SK-N-SH (cell line): Measurements from ENCODE around the gene TLE1. TPM values are rescaled to one million over a fixed set of nuclear protein-coding genes. Genes with fewer than 3 reads are reported as not detected.

Source experiments
- CTCF ChIA-PET: fragments of 300-600, 350-600 bp; formaldehyde crosslinking; extraction: SDS; loops from one replicate; lab custom pipeline; 2021; lab: Yijun Ruan, JAX
- POLR2A ChIA-PET: fragments of 350-600 bp; sonication (Branson Sonifier 250); formaldehyde crosslinking; extraction: SDS; loops from one replicate; lab custom pipeline; 2020; ENCODE audit warnings: antibody characterized with exemption, inconsistent platforms; lab: Yijun Ruan, JAX
- DNase-seq: peaks from one replicate; pipeline ENCODE4 v3.0.0; 2012
- H2AFZ ChIP-seq: fragments of 200-600 bp; sonication (generic); 2 replicates; pipeline ENCODE4 v1.8.1; 2016; ENCODE audit warnings: antibody characterized with exemption, mild to moderate bottlenecking, low read depth
- H3F3A ChIP-seq: fragments of 200-600 bp; sonication (generic); replicated peaks from 2 replicates; pipeline ENCODE3; 2016; ENCODE audit warnings: antibody characterized with exemption, mild to moderate bottlenecking; ENCODE audit not compliant: insufficient read depth
- H3K27ac ChIP-seq, 2 experiments: fragments of 200-500 bp in 1 of 2; fragments of 200-600 bp in 1 of 2; sonication (Bioruptor generic) in 1 of 2; sonication (generic), shearing (Covaris generic) in 1 of 2; 2 replicates each; pipeline versions ENCODE4 v1.5.1 to v1.6.1; 2014 to 2016; ENCODE audit warnings: low read depth in 2 of 2, inconsistent platforms in 1 of 2, low read length in 1 of 2, mild to moderate bottlenecking in 1 of 2, mixed read lengths in 1 of 2
- H3K27me3 ChIP-seq: fragments of 200-600 bp; sonication (generic), shearing (Covaris generic); 2 replicates; pipeline ENCODE4 v1.6.1; 2016; ENCODE audit warnings: mixed run types; ENCODE audit not compliant: insufficient read depth
- H3K36me3 ChIP-seq, 2 experiments: fragments of 200-500 bp in 1 of 2; fragments of 200-600 bp in 1 of 2; sonication (Bioruptor generic) in 1 of 2; sonication (generic) in 1 of 2; replicated peaks in 1 of 2; 2 replicates each; pipeline versions ENCODE3 to v1.5.1; 2014 to 2016; ENCODE audit warnings: low read length in 1 of 2, mild to moderate bottlenecking in 1 of 2; ENCODE audit not compliant: insufficient read depth in 2 of 2, control insufficient read depth in 1 of 2
- H3K4me1 ChIP-seq, 2 experiments: fragments of 200-500 bp in 1 of 2; fragments of 200-600 bp in 1 of 2; sonication (Bioruptor generic) in 1 of 2; sonication (generic), shearing (Covaris generic) in 1 of 2; 2 replicates each; pipeline versions ENCODE4 v1.5.1 to v1.6.1; 2014 to 2016; ENCODE audit warnings: low read depth in 1 of 2, low read length in 1 of 2, mixed run types in 1 of 2; ENCODE audit not compliant: insufficient read depth in 2 of 2, control insufficient read depth in 1 of 2
- H3K4me2 ChIP-seq: fragments of 200-600 bp; sonication (generic), shearing (Covaris generic); 2 replicates; pipeline ENCODE4 v1.6.1; 2017; ENCODE audit warnings: mixed run types
- H3K4me3 ChIP-seq, 2 experiments: fragments of 200-500 bp in 1 of 2; fragments of 200-600 bp in 1 of 2; sonication (Bioruptor generic) in 1 of 2; sonication (generic), shearing (Covaris generic) in 1 of 2; 2 replicates each; pipeline versions ENCODE4 v1.5.1 to v1.8.1; 2014 to 2016; ENCODE audit warnings: low read depth in 2 of 2, inconsistent platforms in 1 of 2, low read length in 1 of 2, mild to moderate bottlenecking in 1 of 2, mixed read lengths in 1 of 2, moderate library complexity in 1 of 2
- H3K79me2 ChIP-seq: fragments of 200-600 bp; sonication (generic); 2 replicates; pipeline ENCODE4 v1.8.1; 2017; ENCODE audit warnings: mild to moderate bottlenecking; ENCODE audit not compliant: insufficient read depth
- H3K9ac ChIP-seq: fragments of 200-600 bp; sonication (generic); 2 replicates; pipeline ENCODE4 v1.6.1; 2017; ENCODE audit warnings: mixed run types
- H3K9me2 ChIP-seq: fragments of 200-600 bp; sonication (generic); 2 replicates; pipeline ENCODE4 v1.6.1; 2017; ENCODE audit warnings: mixed run types
- H3K9me3 ChIP-seq: fragments of 200-600 bp; sonication (generic); 2 replicates; pipeline ENCODE4 v1.6.1; 2017; ENCODE audit warnings: mixed run types, mild to moderate bottlenecking, moderate library complexity
- H4K20me1 ChIP-seq: fragments of 200-600 bp; sonication (generic); 2 replicates; pipeline ENCODE4 v1.6.1; 2017; ENCODE audit warnings: mild to moderate bottlenecking, mixed run types; ENCODE audit not compliant: insufficient read depth
- ELF1 ChIP-seq: IDR thresholded peaks from 2 replicates; pipeline ENCODE4 v1.4.0; 2012
- EP300 ChIP-seq, 2 experiments: IDR thresholded peaks; 2 replicates each; pipeline versions ENCODE4 v1.4.0 to v1.6.1; 2012; ENCODE audit warnings: borderline replicate concordance in 1 of 2, low read depth in 1 of 2, low read length in 1 of 2
- FOSL2 ChIP-seq: IDR thresholded peaks from 2 replicates; pipeline ENCODE4 v1.4.0; 2012; ENCODE audit warnings: low read depth, mild to moderate bottlenecking, moderate library complexity, borderline replicate concordance
- FOXM1 ChIP-seq: IDR thresholded peaks from 2 replicates; pipeline ENCODE4 v1.4.0; 2012; ENCODE audit warnings: low read depth, mild to moderate bottlenecking
- GABPA ChIP-seq: IDR thresholded peaks from 2 replicates; pipeline ENCODE4 v1.4.0; 2012; ENCODE audit warnings: low read depth, mild to moderate bottlenecking
- GATA2 ChIP-seq: sonication (generic); formaldehyde crosslinking; IDR thresholded peaks from 2 replicates; pipeline ENCODE4 v1.5.0; 2020; ENCODE audit warnings: mild to moderate bottlenecking, missing genetic modification reagents
- IRF3 ChIP-seq: fragments of 150-350 bp; IDR thresholded peaks from 2 replicates; pipeline ENCODE4 v1.6.1; 2016; ENCODE audit warnings: mild to moderate bottlenecking, low read depth, low read length
- JUND ChIP-seq: IDR thresholded peaks from 2 replicates; pipeline ENCODE4 v1.4.0; 2012
- NFIC ChIP-seq: IDR thresholded peaks from 2 replicates; pipeline ENCODE4 v1.4.0; 2012; ENCODE audit warnings: borderline replicate concordance
- POLR2AphosphoS5 ChIP-seq: IDR thresholded peaks from 2 replicates; pipeline ENCODE4 v1.6.1; 2012; ENCODE audit warnings: low read depth, low read length
- RCOR1 ChIP-seq: fragments of 150-350 bp; IDR thresholded peaks from 2 replicates; pipeline ENCODE4 v1.6.1; 2017; ENCODE audit warnings: antibody characterized with exemption, low read length
- SIN3A ChIP-seq: IDR thresholded peaks from 2 replicates; pipeline ENCODE4 v1.6.1; 2012; ENCODE audit warnings: low read depth, mild to moderate bottlenecking, low read length, moderate library complexity, borderline replicate concordance
- TEAD4 ChIP-seq: IDR thresholded peaks from 2 replicates; pipeline ENCODE4 v1.4.0; 2012; ENCODE audit warnings: mild to moderate bottlenecking, borderline replicate concordance; ENCODE audit not compliant: insufficient read depth
- USF1 ChIP-seq: IDR thresholded peaks from 2 replicates; pipeline ENCODE4 v1.4.0; 2012; ENCODE audit warnings: low read depth, borderline replicate concordance
- WGBS: methylation state at CpG from one replicate; pipeline ENCODE4 v1.1.6; 2017; ENCODE audit warnings: low lambda C conversion rate; 5-methylcytosine and 5-hydroxymethylcytosine counted together
- polyA plus RNA-seq, 3 experiments: library from polyadenylated mRNA; depleted of rRNA; stranded (reverse); fragments of >200 nt; gene quantifications; 2 replicates each; pipeline ENCODE4 v1.2.3, GENCODE V29; 2012
- TF ChIP-seq, protein P1 (sequence below): IDR thresholded peaks from 2 replicates; pipeline ENCODE4; 2012
- TF ChIP-seq, protein P2 (sequence below): IDR thresholded peaks from 2 replicates; pipeline ENCODE4 v1.6.1; 2012; ENCODE audit warnings: mild to moderate bottlenecking, low read depth, low read length, moderate library complexity

Gene TLE1
- polyA plus RNA-seq, 1 of the 3 experiments (the other 2 are of a cell fraction) = 33.0 TPM

DNA sequence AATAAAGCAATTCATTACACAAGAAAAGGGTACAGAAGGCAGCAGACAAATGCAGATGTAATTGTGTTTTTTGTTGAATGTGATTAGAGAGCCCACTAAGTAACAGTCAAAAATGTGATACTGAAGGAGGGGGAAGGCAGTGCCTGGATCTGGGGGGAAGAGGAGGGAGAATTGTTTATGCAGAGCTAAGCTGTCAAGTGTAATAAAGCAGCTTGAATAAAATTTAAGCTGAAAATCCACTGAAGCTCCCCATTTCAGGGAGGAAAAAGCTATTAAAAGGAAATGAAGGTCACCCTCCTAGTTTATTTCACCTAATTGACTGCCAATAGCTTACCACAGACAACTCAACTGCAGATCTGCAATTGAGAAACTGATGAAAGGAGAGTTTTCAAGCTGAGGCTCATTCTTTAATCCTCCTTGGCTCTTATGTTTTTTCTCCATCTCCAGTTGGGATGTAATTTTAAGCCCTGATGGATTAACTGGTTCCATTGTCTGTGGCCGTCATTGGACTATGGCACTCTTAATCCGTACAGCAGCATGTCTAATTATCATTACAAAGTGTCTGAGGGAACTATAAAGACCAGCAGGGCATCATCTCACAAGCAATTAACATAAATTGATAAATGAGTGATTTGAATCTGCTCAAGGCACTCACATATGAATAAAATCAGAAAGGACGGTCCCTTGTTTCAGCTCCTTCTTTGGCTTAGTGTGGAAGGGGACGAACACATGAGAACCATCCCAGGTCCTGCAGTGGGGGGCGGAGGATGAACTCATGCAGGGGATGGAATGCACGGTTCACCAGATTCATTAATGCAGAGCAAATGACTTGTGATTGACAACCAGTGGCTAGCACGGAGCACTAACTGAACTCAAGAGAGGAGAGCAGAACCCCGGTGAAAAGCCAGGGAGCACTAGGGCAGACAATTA lies 38.5 kb downstream of the TLE1 start:
- Histone ChIP-seq H3K79me2 (peaks cover 28% of the 10 kb centered on the region), H3K36me3 (peaks cover 14 to 16% of the 10 kb centered on the region in 2 experiments), H3K27me3 (no peaks in the 10 kb centered on the region), H2AFZ (no peak overlapping the region), H3K4me1 (no peaks in the 10 kb centered on the region; a peak in 2 of 4 replicates), H3K27ac (no peak overlapping the region), H3K9me3 (no peaks in the 10 kb centered on the region), H3F3A (peaks cover 5% of the 10 kb centered on the region), H3K9ac (no peak overlapping the region), H3K9me2 (no peaks in the 10 kb centered on the region), H3K4me2 (no peak overlapping the region), H4K20me1 (0 out of 2 replicates have a peak, but pooled peaks cover 5% of the 10 kb centered on the region), H3K4me3 (no peak overlapping the region)
- peak; percentile 34 for DNase-seq
- CTCF ChIA-PET = interaction anchor here (2.2 kb wide), 1 partner anchor 37 kb away, joined by 5 read pairs; no protein-coding TSS in a partner anchor
- POLR2A ChIA-PET = no interaction called here
- 95% methylated on average over 8 of the region's 8 CpGs for WGBS
- TF ChIP-seq EP300 (IDR thresholded peaks at IDR 0.05; ENCODE audit: borderline replicate concordance in 1 of 2, low read depth in 1 of 2, low read length in 1 of 2) = no peak
- no peak for TF ChIP-seq FOXM1
- peak; percentile 47; the same call in 1 of the 2 replicates for TF ChIP-seq GATA2
- TF ChIP-seq IRF3 = no peak

GRCh38 chr9:81649475-81650240 lies 39.7 kb downstream of the TLE1 start:
- TF ChIP-seq RCOR1 = no peak
- TF ChIP-seq POLR2AphosphoS5 = no peak
- TF ChIP-seq, protein P1, sequence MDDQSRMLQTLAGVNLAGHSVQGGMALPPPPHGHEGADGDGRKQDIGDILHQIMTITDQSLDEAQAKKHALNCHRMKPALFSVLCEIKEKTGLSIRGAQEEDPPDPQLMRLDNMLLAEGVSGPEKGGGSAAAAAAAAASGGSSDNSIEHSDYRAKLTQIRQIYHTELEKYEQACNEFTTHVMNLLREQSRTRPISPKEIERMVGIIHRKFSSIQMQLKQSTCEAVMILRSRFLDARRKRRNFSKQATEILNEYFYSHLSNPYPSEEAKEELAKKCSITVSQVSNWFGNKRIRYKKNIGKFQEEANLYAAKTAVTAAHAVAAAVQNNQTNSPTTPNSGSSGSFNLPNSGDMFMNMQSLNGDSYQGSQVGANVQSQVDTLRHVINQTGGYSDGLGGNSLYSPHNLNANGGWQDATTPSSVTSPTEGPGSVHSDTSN = no peak
- TF ChIP-seq TEAD4 = no peak
- no peak for TF ChIP-seq ELF1
- no peak for TF ChIP-seq JUND
- no peak for TF ChIP-seq NFIC
- no peak for TF ChIP-seq USF1
- TF ChIP-seq, protein P2, sequence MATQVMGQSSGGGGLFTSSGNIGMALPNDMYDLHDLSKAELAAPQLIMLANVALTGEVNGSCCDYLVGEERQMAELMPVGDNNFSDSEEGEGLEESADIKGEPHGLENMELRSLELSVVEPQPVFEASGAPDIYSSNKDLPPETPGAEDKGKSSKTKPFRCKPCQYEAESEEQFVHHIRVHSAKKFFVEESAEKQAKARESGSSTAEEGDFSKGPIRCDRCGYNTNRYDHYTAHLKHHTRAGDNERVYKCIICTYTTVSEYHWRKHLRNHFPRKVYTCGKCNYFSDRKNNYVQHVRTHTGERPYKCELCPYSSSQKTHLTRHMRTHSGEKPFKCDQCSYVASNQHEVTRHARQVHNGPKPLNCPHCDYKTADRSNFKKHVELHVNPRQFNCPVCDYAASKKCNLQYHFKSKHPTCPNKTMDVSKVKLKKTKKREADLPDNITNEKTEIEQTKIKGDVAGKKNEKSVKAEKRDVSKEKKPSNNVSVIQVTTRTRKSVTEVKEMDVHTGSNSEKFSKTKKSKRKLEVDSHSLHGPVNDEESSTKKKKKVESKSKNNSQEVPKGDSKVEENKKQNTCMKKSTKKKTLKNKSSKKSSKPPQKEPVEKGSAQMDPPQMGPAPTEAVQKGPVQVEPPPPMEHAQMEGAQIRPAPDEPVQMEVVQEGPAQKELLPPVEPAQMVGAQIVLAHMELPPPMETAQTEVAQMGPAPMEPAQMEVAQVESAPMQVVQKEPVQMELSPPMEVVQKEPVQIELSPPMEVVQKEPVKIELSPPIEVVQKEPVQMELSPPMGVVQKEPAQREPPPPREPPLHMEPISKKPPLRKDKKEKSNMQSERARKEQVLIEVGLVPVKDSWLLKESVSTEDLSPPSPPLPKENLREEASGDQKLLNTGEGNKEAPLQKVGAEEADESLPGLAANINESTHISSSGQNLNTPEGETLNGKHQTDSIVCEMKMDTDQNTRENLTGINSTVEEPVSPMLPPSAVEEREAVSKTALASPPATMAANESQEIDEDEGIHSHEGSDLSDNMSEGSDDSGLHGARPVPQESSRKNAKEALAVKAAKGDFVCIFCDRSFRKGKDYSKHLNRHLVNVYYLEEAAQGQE = no peak
- no peak for TF ChIP-seq FOSL2
- no peak for TF ChIP-seq SIN3A
- TF ChIP-seq GABPA = no peak
- Histone ChIP-seq H3K36me3 (peaks cover 12 to 16% of the 10 kb centered on the region in 2 experiments), H3K79me2 (peaks cover 24% of the 10 kb centered on the region), H3K9ac (no peak overlapping the region), H3K27me3 (no peaks in the 10 kb centered on the region), H3K4me2 (no peak overlapping the region), H2AFZ (no peak overlapping the region), H3K27ac (no peak overlapping the region), H3K9me2 (no peaks in the 10 kb centered on the region), H3K4me1 (no peaks in the 10 kb centered on the region; a peak in 2 of 4 replicates), H3K9me3 (no peaks in the 10 kb centered on the region), H4K20me1 (0 out of 2 replicates have a peak, but pooled peaks cover 5% of the 10 kb centered on the region), H3K4me3 (no peak overlapping the region), H3F3A (peaks cover 5% of the 10 kb centered on the region)
- 93% methylated on average over 13 of the region's 13 CpGs for WGBS
- DNase-seq = no peak
- POLR2A ChIA-PET = interaction anchor here (1.0 kb wide), 2 partner anchors 9 to 11 kb away, joined by 3 to 4 read pairs; no protein-coding TSS in a partner anchor
- CTCF ChIA-PET = interaction anchor here (1.6 to 2.2 kb wide), 2 partner anchors 36 to 37 kb away, joined by 5 read pairs; no protein-coding TSS in a partner anchor
